ENCODE data around the gene ANO2.

- no peak for TF ChIP-seq EZH2phosphoT487 (IDR thresholded peaks at IDR 0.05; ENCODE audit: low read depth)
- no peak for TF ChIP-seq CTCF (IDR thresholded peaks at IDR 0.05; ENCODE audit: low read depth, low read length)
These were observed 22.8 kb downstream of the ANO2 start for GRCh38 chr12:5921966-5922899.
